Sigmoid colon (tissue), 7 donors: ENCODE measurements around the gene PPP4C. TPM values are rescaled to one million over a fixed set of nuclear protein-coding genes. Genes with fewer than 3 reads are reported as not detected.

Experiments
- DNase-seq: peaks from one replicate; pipeline ENCODE4 v3.0.0-alpha.2; 2019
- H3K27ac ChIP-seq, 4 donors: fragments of 200-600 bp; sonication (generic); one replicate each; pipeline ENCODE4 v1.5.1; 2016 to 2019; ENCODE audit warnings: mild to moderate bottlenecking in 1 of 4
- H3K27me3 ChIP-seq, 3 donors: fragments of 200-600 bp; sonication (generic); one replicate each; pipeline ENCODE4 v1.5.1; 2019; ENCODE audit warnings: mild to moderate bottlenecking in 1 of 3
- H3K36me3 ChIP-seq, 4 donors: fragments of 200-600 bp; sonication (generic); one replicate each; pipeline ENCODE4 v1.5.1; 2016 to 2019
- H3K4me1 ChIP-seq, 4 donors: fragments of 200-600 bp; sonication (generic); one replicate each; pipeline ENCODE4 v1.5.1; 2017 to 2019
- H3K4me3 ChIP-seq, 4 donors: fragments of 200-600 bp; sonication (generic); one replicate each; pipeline ENCODE4 v1.5.1; 2017 to 2019; ENCODE audit warnings: mild to moderate bottlenecking in 2 of 4, moderate library complexity in 1 of 4
- H3K9me3 ChIP-seq, 4 donors: fragments of 200-600 bp in 3 of 4; sonication (generic) in 3 of 4; one replicate each; pipeline versions ENCODE4 v1.5.1 to v1.6.1; 2013 to 2019
- CTCF ChIP-seq, 4 experiments: fragments of 450-650 bp in 3 of 4; fragments of 200-600 bp in 1 of 4; IDR thresholded peaks; one replicate each; pipeline ENCODE4 v1.5.1; 2016 to 2019; ENCODE audit warnings: antibody characterized with exemption in 4 of 4, mild to moderate bottlenecking in 3 of 4, moderate library complexity in 2 of 4
- EP300 ChIP-seq, 4 donors: sonication (generic); formaldehyde crosslinking; IDR thresholded peaks; one replicate each; pipeline ENCODE4 v1.6.1; 2017; ENCODE audit warnings: antibody characterized with exemption in 4 of 4
- POLR2A ChIP-seq, 2 donors: fragments of 450-650 bp; IDR thresholded peaks; one replicate each; pipeline ENCODE4 v1.6.1; 2016; ENCODE audit warnings: antibody characterized with exemption in 2 of 2, mild to moderate bottlenecking in 2 of 2, moderate library complexity in 2 of 2
- POLR2AphosphoS5 ChIP-seq, 4 donors: sonication (generic); formaldehyde crosslinking; IDR thresholded peaks; one replicate each; pipeline ENCODE4 v1.6.1; 2017; ENCODE audit warnings: antibody characterized with exemption in 4 of 4
- WGBS, 2 donors: extraction: QIAGEN DNeasy Blood & Tissue Kit; methylation state at CpG; one replicate each; pipeline ENCODE4 v1.1.7; 2013; 5-methylcytosine and 5-hydroxymethylcytosine counted together
- intact Hi-C: fragments of 100-400 bp; cut with DNase I; formaldehyde crosslinking; loops from one replicate; pipeline ENCODE4 v1.15.1; 2023
- polyA plus RNA-seq, 3 donors: library from polyadenylated mRNA; stranded (reverse); fragments of 200-250 nt; gene quantifications; one replicate each; pipeline ENCODE4 v1.2.3, GENCODE V29; 2013
- total RNA-seq, 4 donors: library from RNA; depleted of rRNA; stranded (reverse); fragments of >200 nt; gene quantifications; one replicate each; pipeline ENCODE4 v1.1.0, GENCODE V29; 2016
- donor health status: healthy with polysubstance abuse.
- donor health status: Bipolar disorder and iron deficiency.
- donor health status: healthy.

The PPP4C gene
- total and polyA plus RNA-seq, 7 donors: 39.2 to 155 (median 45.6) TPM

GRCh38 chr16:30132591-30132990 is 56.8 kb downstream of the PPP4C start:
- 79 to 86% methylated on average over 3 of the region's 3 CpGs for WGBS, 2 donors

More at GRCh38 chr16:30132591-30132990, 56.8 kb downstream of the PPP4C start:
- H3K36me3 ChIP-seq: no peaks in the 10 kb centered on the region
- no peak for DNase-seq
- no peak overlapping the region for H3K4me3 ChIP-seq
- no peak overlapping the region for H3K27ac ChIP-seq
- H3K9me3 ChIP-seq: no peaks in the 10 kb centered on the region
- no peaks in the 10 kb centered on the region for H3K27me3 ChIP-seq
- peaks cover 0 to 5% (median 0%) of the 10 kb centered on the region in 4 donors for H3K4me1 ChIP-seq
- intact Hi-C loops: no loop called here
- TF ChIP-seq POLR2A (IDR thresholded peaks at IDR 0.05) (no peak), POLR2AphosphoS5 (IDR thresholded peaks at IDR 0.05) (no peak), EP300 (IDR thresholded peaks at IDR 0.05) (no peak), CTCF (IDR thresholded peaks at IDR 0.05) (no peak)

Other genes with a start within 250 kb of the PPP4C start
- 100 to 1,000 TPM; 107 to 120 (median 111) TPM for gene CDIPT, start 212.8 kb upstream of the PPP4C start, total RNA-seq
- 10 to 100 TPM; 39.8 to 76.2 (median 51.1) TPM for gene CDIPT, start 212.8 kb upstream of the PPP4C start, polyA plus RNA-seq
- gene SEZ6L2, start 176.4 kb upstream of the PPP4C start, total RNA-seq: 1 to 10 TPM in 3 of 4 donors, under 1 TPM in 1; 0.66 to 9.1 (median 1.4) TPM
- gene SEZ6L2, start 176.4 kb upstream of the PPP4C start, polyA plus RNA-seq: 1 to 10 TPM in 2 of 3 donors, under 1 TPM in 1; 0.60 to 6.2 (median 1.6) TPM
- gene ASPHD1, start 175.5 kb upstream of the PPP4C start, total RNA-seq: 1 to 10 TPM in 2 of 4 donors, under 1 TPM in 1, not detected in 1; 0.95 to 2.2 (median 2.1) TPM
- gene ASPHD1, start 175.5 kb upstream of the PPP4C start, polyA plus RNA-seq: 1 to 10 TPM; 2.4 to 3.4 (median 3.2) TPM
- gene KCTD13, start 149.8 kb upstream of the PPP4C start, total RNA-seq: 10 to 100 TPM in 3 of 4 donors, 1 to 10 TPM in 1; 9.8 to 20.5 (median 14.1) TPM
- gene KCTD13, start 149.8 kb upstream of the PPP4C start, polyA plus RNA-seq: 10 to 100 TPM in 2 of 3 donors, 1 to 10 TPM in 1; 5.4 to 26.1 (median 18.7) TPM
- gene TMEM219, start 113.9 kb upstream of the PPP4C start, total RNA-seq: 100 to 1,000 TPM; 103 to 136 (median 112) TPM
- gene TMEM219, start 113.9 kb upstream of the PPP4C start, polyA plus RNA-seq: 100 to 1,000 TPM; 178 to 314 (median 297) TPM
- gene TAOK2, start 102.1 kb upstream of the PPP4C start, total RNA-seq: 10 to 100 TPM; 26.8 to 38.5 (median 29.7) TPM
- 10 to 100 TPM in 2 of 3 donors, 1 to 10 TPM in 1; 9.0 to 42.2 (median 12.7) TPM for gene TAOK2, start 102.1 kb upstream of the PPP4C start, polyA plus RNA-seq
- 10 to 100 TPM; 15.8 to 22.7 (median 19.7) TPM for gene HIRIP3, start 80.4 kb upstream of the PPP4C start, total RNA-seq
- 10 to 100 TPM in 1 of 3 donors, 1 to 10 TPM in 2; 9.0 to 14.4 (median 9.7) TPM for gene HIRIP3, start 80.4 kb upstream of the PPP4C start, polyA plus RNA-seq
- 100 to 1,000 TPM in 1 of 4 donors, 10 to 100 TPM in 3; 49.2 to 174 (median 54.7) TPM for gene INO80E, start 79.8 kb upstream of the PPP4C start, total RNA-seq
- gene INO80E, start 79.8 kb upstream of the PPP4C start, polyA plus RNA-seq: 10 to 100 TPM; 50.6 to 89.7 (median 60.1) TPM
- 1 to 10 TPM in 1 of 4 donors, under 1 TPM in 1, not detected in 2; 0.36 to 3.9 TPM for gene DOC2A, start 65.0 kb upstream of the PPP4C start, total RNA-seq
- 1 to 10 TPM in 2 of 3 donors, under 1 TPM in 1; 0.92 to 4.6 (median 1.8) TPM for gene DOC2A, start 65.0 kb upstream of the PPP4C start, polyA plus RNA-seq
- gene C16orf92, start 52.8 kb upstream of the PPP4C start, total RNA-seq: not detected
- not detected for gene C16orf92, start 52.8 kb upstream of the PPP4C start, polyA plus RNA-seq
- gene TLCD3B, start 44.7 kb upstream of the PPP4C start, total RNA-seq: not detected
- under 1 TPM in 1 of 3 donors, not detected in 2; 0.54 TPM for gene TLCD3B, start 44.7 kb upstream of the PPP4C start, polyA plus RNA-seq
- gene ALDOA, start 10.2 kb upstream of the PPP4C start, total RNA-seq: 1,000 to 10,000 TPM in 1 of 4 donors, 100 to 1,000 TPM in 3; 905 to 1,010 (median 960) TPM
- gene ALDOA, start 10.2 kb upstream of the PPP4C start, polyA plus RNA-seq: 1,000 to 10,000 TPM; 1,265 to 1,667 (median 1,498) TPM
- gene TBX6, start 15.9 kb downstream of the PPP4C start, total RNA-seq: 1 to 10 TPM in 3 of 4 donors, under 1 TPM in 1; 0.54 to 1.7 (median 1.1) TPM
- 1 to 10 TPM in 1 of 3 donors, under 1 TPM in 2; 0.23 to 1.1 (median 0.60) TPM for gene TBX6, start 15.9 kb downstream of the PPP4C start, polyA plus RNA-seq
- gene YPEL3, start 20.2 kb downstream of the PPP4C start, total RNA-seq: 100 to 1,000 TPM in 2 of 4 donors, 10 to 100 TPM in 2; 82.1 to 110 (median 103) TPM
- 100 to 1,000 TPM in 2 of 3 donors, 10 to 100 TPM in 1; 57.6 to 126 (median 107) TPM for gene YPEL3, start 20.2 kb downstream of the PPP4C start, polyA plus RNA-seq
- gene GDPD3, start 37.5 kb downstream of the PPP4C start, total RNA-seq: 1 to 10 TPM in 3 of 4 donors, under 1 TPM in 1; 0.54 to 8.0 (median 2.9) TPM
- gene GDPD3, start 37.5 kb downstream of the PPP4C start, polyA plus RNA-seq: 10 to 100 TPM; 17.4 to 68.8 (median 19.0) TPM
- gene MAPK3, start 47.2 kb downstream of the PPP4C start, total RNA-seq: 10 to 100 TPM; 43.8 to 59.9 (median 57.6) TPM
- 100 to 1,000 TPM; 214 to 365 (median 321) TPM for gene MAPK3, start 47.2 kb downstream of the PPP4C start, polyA plus RNA-seq
- 10 to 100 TPM; 14.7 to 28.0 (median 24.4) TPM for gene CORO1A, start 107.6 kb downstream of the PPP4C start, total RNA-seq
- 100 to 1,000 TPM in 1 of 3 donors, 10 to 100 TPM in 2; 35.8 to 309 (median 40.2) TPM for gene CORO1A, start 107.6 kb downstream of the PPP4C start, polyA plus RNA-seq
- 100 to 1,000 TPM in 3 of 4 donors, 10 to 100 TPM in 1; 35.4 to 186 (median 152) TPM for gene BOLA2B, start 117.7 kb downstream of the PPP4C start, total RNA-seq
- gene BOLA2B, start 117.7 kb downstream of the PPP4C start, polyA plus RNA-seq: 100 to 1,000 TPM; 414 to 509 (median 434) TPM
- 10 to 100 TPM; 12.0 to 29.6 (median 18.1) TPM for gene SLX1A, start 117.9 kb downstream of the PPP4C start, total RNA-seq
- 10 to 100 TPM; 46.8 to 77.9 (median 61.9) TPM for gene SLX1A, start 117.9 kb downstream of the PPP4C start, polyA plus RNA-seq
- gene SULT1A3, start 123.3 kb downstream of the PPP4C start, total RNA-seq: 10 to 100 TPM in 3 of 4 donors, 1 to 10 TPM in 1; 8.0 to 26.9 (median 20.3) TPM
- 10 to 100 TPM; 17.4 to 21.0 (median 20.1) TPM for gene SULT1A3, start 123.3 kb downstream of the PPP4C start, polyA plus RNA-seq
- 1 to 10 TPM in 3 of 4 donors, under 1 TPM in 1; 0.82 to 5.3 (median 2.6) TPM for gene NPIPB13, start 172.5 kb downstream of the PPP4C start, total RNA-seq
- gene NPIPB13, start 172.5 kb downstream of the PPP4C start, polyA plus RNA-seq: 1 to 10 TPM in 1 of 3 donors, under 1 TPM in 2; 0.60 to 6.9 (median 0.92) TPM